Measurements from ENCODE around the gene IDH3A. TPM values are rescaled to one million over a fixed set of nuclear protein-coding genes. Genes with fewer than 3 reads are reported as not detected.

IDH3A gene
- total and polyA plus RNA-seq, 11 donors: 158 to 471 (median 290) TPM

DNA sequence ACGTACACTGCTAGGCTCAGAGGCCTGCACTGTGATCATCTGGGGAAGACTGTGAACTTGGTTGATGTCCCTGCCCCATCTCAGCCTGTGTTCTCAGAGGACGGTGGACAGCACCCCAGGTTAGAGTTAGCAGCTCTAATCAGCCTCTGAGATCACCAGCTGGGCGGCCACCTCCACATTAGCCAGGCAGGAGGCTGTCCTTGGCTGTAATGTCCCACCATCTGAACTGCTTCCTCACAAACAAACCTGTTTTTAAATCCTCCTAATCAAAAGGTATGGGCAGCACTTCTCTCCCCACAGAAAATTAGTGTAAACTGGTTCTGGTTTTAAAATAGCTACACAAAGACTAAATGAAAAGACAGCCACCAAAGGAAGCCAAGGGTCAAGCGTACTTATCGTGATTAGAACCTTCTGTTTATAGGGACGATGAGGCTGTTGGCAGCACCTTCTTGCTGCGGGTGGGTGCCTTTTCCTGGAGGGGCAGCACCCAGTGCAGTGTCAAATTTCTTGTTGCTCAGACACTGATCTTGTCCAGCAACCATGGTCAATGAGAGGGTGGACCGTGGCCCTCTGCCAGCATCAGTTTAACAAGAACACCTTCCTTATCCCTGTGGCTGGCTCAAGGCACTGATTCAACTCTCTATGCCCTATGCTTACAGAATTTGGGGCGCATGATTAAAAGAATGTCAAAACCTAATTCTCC is 60.6 kb downstream of the IDH3A start:
- H3K36me3 ChIP-seq: no peaks in the 10 kb centered on the region
- intact Hi-C loops (cut with DNase I): no loop called here
- H3K4me3 ChIP-seq: no peak overlapping the region
- TF ChIP-seq, protein P1, sequence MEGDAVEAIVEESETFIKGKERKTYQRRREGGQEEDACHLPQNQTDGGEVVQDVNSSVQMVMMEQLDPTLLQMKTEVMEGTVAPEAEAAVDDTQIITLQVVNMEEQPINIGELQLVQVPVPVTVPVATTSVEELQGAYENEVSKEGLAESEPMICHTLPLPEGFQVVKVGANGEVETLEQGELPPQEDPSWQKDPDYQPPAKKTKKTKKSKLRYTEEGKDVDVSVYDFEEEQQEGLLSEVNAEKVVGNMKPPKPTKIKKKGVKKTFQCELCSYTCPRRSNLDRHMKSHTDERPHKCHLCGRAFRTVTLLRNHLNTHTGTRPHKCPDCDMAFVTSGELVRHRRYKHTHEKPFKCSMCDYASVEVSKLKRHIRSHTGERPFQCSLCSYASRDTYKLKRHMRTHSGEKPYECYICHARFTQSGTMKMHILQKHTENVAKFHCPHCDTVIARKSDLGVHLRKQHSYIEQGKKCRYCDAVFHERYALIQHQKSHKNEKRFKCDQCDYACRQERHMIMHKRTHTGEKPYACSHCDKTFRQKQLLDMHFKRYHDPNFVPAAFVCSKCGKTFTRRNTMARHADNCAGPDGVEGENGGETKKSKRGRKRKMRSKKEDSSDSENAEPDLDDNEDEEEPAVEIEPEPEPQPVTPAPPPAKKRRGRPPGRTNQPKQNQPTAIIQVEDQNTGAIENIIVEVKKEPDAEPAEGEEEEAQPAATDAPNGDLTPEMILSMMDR (IDR thresholded peaks at IDR 0.05): no peak
- no peak for TF ChIP-seq POLR2A (IDR thresholded peaks at IDR 0.05)
- peak overlapping the region in 5 of 12 donors; percentile 39 to 70 (median 58) for H3K27ac ChIP-seq
- H3K4me1 ChIP-seq: peaks cover 0 to 65% (median 19%) of the 10 kb centered on the region in 12 donors
- H3K9me3 ChIP-seq: no peaks in the 10 kb centered on the region
- DNase-seq (peak in 3 of 5 donors; percentile 15 to 53 (median 46)), ATAC-seq (no peak)
- H3K27me3 ChIP-seq: no peaks in the 10 kb centered on the region
- WGBS, 4 donors: 36 to 55% (median 46%) methylated on average over 9 of the region's 9 CpGs

DNA sequence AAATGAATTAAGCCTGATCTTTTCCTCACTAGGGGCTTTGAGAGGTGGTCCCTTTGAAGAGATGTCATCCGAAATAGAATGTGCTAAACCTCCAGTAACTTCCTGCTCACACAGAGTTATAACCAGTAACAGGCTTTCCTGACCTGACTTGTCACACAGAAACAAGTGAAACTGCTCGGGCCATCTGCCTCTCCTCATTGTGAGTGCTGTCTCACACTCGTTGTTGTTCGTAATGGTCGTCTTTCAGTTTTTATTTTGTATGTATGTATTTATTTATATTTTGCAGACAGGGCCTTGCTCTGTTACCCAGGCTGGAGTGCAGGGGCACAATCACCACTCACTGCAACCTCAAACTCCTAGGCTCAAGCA is 61.2 kb downstream of the IDH3A start:
- Histone ChIP-seq H3K27me3 (no peaks in the 10 kb centered on the region), H3K36me3 (no peaks in the 10 kb centered on the region), H3K4me3 (no peak overlapping the region), H3K9me3 (no peaks in the 10 kb centered on the region), H3K27ac (peak overlapping the region in 5 of 12 donors; percentile 39 to 70 (median 58)), H3K4me1 (peaks cover 0 to 65% (median 15%) of the 10 kb centered on the region in 12 donors)
- no peak for TF ChIP-seq POLR2A (IDR thresholded peaks at IDR 0.05)
- TF ChIP-seq, protein P1 (IDR thresholded peaks at IDR 0.05): no peak
- intact Hi-C loops (cut with DNase I): no loop called here
- WGBS, 4 donors: 39 to 48% (median 45%) methylated on average over 5 of the region's 5 CpGs
- no peak for DNase-seq
- ATAC-seq: no peak

DNA sequence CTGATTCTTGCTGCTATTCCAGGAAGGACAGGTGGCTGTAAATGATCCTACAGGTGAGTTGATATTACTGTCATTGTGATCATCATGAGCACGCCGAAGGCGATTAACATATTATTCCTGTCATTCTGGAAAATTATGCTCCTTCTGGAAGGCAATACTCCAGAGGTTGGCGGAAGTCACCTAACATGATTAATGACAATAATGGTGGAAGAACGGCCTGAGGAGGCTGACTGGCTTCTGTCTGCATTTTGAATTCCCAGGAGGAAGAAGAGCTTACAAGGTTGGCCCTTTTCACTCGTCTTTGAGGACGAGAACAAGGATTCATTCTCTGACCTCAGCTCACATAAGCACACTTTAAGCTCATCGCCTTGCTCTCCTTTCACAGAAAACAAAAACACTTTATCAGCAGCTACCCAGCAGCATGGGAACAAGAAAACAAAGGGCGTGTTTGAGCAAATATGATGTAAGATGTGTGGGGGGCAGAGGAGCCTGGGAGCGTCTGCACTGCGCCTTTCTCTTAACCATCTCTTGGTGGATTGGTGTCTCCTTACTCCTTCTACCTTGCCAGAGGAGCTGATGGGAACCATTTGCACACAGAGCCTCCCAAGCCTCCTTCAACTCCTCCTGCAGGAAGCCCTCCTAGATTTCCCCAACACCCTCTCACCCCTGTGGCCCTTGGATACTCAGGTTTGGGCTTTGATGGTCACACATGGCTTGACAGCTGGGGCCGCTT is 62.2 kb downstream of the IDH3A start:
- Histone ChIP-seq H3K9me3 (no peaks in the 10 kb centered on the region), H3K4me1 (peaks cover 0 to 64% (median 16%) of the 10 kb centered on the region in 12 donors), H3K4me3 (no peak overlapping the region), H3K36me3 (no peaks in the 10 kb centered on the region), H3K27me3 (no peaks in the 10 kb centered on the region), H3K27ac (peak overlapping the region in 1 of 12 donors; percentile 70)
- 78 to 86% (median 82%) methylated on average over 12 of the region's 12 CpGs for WGBS, 4 donors
- ATAC-seq (no peak), DNase-seq (peak in 2 of 5 donors; percentile 9 to 24)
- intact Hi-C loops (cut with DNase I): no loop called here
- TF ChIP-seq POLR2A (IDR thresholded peaks at IDR 0.05): no peak
- TF ChIP-seq, protein P1 (IDR thresholded peaks at IDR 0.05): no peak

DNA sequence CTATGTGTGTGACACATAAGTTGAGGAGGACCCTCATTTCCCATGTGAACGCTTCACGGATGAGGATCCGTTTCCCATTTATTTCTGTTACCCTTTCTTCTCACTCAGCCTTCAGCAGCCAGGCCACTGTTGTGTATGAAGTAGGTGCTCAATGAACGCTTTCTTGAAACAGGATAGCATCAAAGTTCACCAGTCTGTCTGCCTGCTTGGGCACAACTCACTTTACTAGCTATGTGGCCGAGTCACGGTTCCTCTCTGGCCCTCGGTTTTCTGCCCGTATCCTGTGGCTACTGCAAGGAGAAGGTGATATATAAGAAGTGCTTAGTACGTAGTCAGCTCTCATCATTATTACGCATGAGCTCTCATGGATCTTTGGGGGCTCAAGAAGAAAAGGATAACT is 62.8 kb downstream of the IDH3A start:
- peaks cover 0 to 62% (median 16%) of the 10 kb centered on the region in 12 donors for H3K4me1 ChIP-seq
- no peaks in the 10 kb centered on the region for H3K27me3 ChIP-seq
- no peaks in the 10 kb centered on the region for H3K9me3 ChIP-seq
- WGBS, 4 donors: 88 to 93% (median 93%) methylated on average over 10 of the region's 10 CpGs
- TF ChIP-seq POLR2A (IDR thresholded peaks at IDR 0.05): no peak
- TF ChIP-seq, protein P1 (IDR thresholded peaks at IDR 0.05): no peak
- peak in 1 of 5 donors; percentile 7 for DNase-seq
- ATAC-seq: no peak
- no peaks in the 10 kb centered on the region for H3K36me3 ChIP-seq
- H3K4me3 ChIP-seq: no peak overlapping the region
- peak overlapping the region in 4 of 12 donors; percentile 32 to 70 (median 66) for H3K27ac ChIP-seq
- intact Hi-C loops (cut with DNase I): no loop called here
